ENCODE results near the gene ATP1A4. TPM values are rescaled to one million over a fixed set of nuclear protein-coding genes. Genes with fewer than 3 reads are reported as not detected.

The ATP1A4 gene
- total RNA-seq = not detected in 2 replicates

GRCh38 chr1:160151303-160151702 is at the start of gene ATP1A4:
TSS of gene ATP1A4 (plus strand) at chr1:160151603. CDS start at chr1:160152041, 438 bp downstream.

GRCh38 chr1:160115545-160116282 is 35.7 kb upstream of the ATP1A4 start, which contains the start of gene ATP1A2:
TSS of gene ATP1A2 (plus strand) at chr1:160115759. CDS start at chr1:160115862, 103 bp downstream.

DNA sequence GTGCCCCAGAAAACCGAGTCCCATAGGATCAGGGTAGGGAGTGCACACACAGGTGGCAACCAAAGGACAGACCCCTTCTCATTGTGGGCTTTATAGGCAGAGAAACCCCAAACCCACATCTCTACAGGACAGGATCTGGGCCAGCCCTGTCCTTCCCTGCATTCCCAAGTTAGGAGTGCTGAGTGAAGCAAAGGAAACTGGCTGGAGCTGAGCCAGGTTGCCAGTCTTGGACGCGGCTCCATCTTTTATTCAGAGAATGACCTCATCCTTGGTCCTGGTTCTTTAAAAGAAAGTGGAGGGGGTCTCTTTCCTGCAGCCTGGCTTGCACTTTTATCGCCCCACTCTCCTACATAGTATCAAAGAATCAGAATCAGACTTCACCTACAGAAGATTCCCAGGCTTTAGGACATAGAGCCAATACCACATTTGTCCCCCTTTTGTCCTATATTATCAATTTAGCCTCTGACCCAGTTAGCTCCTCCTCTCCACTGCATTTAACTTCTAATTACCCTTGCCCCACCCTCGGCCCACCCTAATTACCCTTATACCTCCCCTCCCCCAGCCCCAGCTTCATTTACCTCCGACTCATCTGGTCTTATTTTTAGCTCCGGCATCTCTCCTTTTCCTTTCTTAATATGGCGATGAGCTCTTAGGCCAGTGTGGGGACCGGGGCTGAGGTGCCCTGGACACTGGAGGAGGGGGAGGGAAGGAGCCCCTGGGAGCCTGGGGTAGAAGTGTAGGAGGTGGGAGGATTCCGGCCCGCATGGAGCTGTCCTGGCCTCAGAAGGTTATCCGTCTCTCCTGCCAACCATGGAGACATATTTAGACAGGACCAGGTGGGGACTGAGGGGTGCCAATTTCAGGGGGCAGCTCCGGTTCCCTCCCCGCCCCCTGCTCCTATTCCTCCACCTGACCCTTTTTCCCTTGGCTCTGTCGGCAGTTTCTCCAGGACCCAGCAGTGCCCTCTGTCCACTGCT is 38.5 kb downstream of the ATP1A4 start, which contains the start of gene CASQ1:
Gene CASQ1, plus strand, starts transcription at position 927 of the 977 bp plus-strand sequence. CDS start 177 bp downstream, outside the sequence.

GRCh38 chr1:160205242-160206035 is 54.0 kb downstream of the ATP1A4 start, which contains the start of gene PEA15:
TSS of gene PEA15 (plus strand) at chr1:160205384. CDS start at chr1:160211545, 6,161 bp downstream.

Other genes starting within 250 kb of the ATP1A4 start
- gene TAGLN2, start 226.1 kb upstream of the ATP1A4 start, total RNA-seq = 403 and 470 TPM in 2 replicates
- not detected in 2 replicates for gene IGSF9, start 206.0 kb upstream of the ATP1A4 start, total RNA-seq
- gene SLAMF9, start 197.4 kb upstream of the ATP1A4 start, total RNA-seq = not detected in 2 replicates
- 4.6 and 5.6 TPM in 2 replicates for gene PIGM, start 119.6 kb upstream of the ATP1A4 start, total RNA-seq
- gene KCNJ10, start 81.4 kb upstream of the ATP1A4 start, total RNA-seq = not detected in 2 replicates
- gene KCNJ9, start 70.1 kb upstream of the ATP1A4 start, total RNA-seq = not detected in 2 replicates
- gene IGSF8, start 53.0 kb upstream of the ATP1A4 start, total RNA-seq = 7.6 and 7.8 TPM in 2 replicates
- gene ATP1A2, start 35.8 kb upstream of the ATP1A4 start, total RNA-seq = not detected in 2 replicates
- gene CASQ1, start 39.0 kb downstream of the ATP1A4 start, total RNA-seq = not detected in 2 replicates
- gene PEA15, start 53.8 kb downstream of the ATP1A4 start, total RNA-seq = 198 and 211 TPM in 2 replicates
- gene DCAF8, start 110.9 kb downstream of the ATP1A4 start, total RNA-seq = 93.4 and 105 TPM in 2 replicates
- gene PEX19, start 133.5 kb downstream of the ATP1A4 start, total RNA-seq = 36.9 and 37.9 TPM in 2 replicates
- 213 and 223 TPM in 2 replicates for gene COPA, start 191.6 kb downstream of the ATP1A4 start, total RNA-seq
- 112 and 163 TPM in 2 replicates for gene NCSTN, start 191.8 kb downstream of the ATP1A4 start, total RNA-seq
- 0.19 and 0.33 TPM in 2 replicates for gene NHLH1, start 215.5 kb downstream of the ATP1A4 start, total RNA-seq
- not detected in 2 replicates for gene VANGL2, start 249.0 kb downstream of the ATP1A4 start, total RNA-seq